ENCODE measurements around the gene PLPP2. TPM values are rescaled to one million over a fixed set of nuclear protein-coding genes. Genes with fewer than 3 reads are reported as not detected.

Gene PLPP2
- total and polyA plus RNA-seq, 2 of the 13 experiments (the other 11 are each of a cell fraction or from before 2014, with no cell fraction given) = not detected

DNA sequence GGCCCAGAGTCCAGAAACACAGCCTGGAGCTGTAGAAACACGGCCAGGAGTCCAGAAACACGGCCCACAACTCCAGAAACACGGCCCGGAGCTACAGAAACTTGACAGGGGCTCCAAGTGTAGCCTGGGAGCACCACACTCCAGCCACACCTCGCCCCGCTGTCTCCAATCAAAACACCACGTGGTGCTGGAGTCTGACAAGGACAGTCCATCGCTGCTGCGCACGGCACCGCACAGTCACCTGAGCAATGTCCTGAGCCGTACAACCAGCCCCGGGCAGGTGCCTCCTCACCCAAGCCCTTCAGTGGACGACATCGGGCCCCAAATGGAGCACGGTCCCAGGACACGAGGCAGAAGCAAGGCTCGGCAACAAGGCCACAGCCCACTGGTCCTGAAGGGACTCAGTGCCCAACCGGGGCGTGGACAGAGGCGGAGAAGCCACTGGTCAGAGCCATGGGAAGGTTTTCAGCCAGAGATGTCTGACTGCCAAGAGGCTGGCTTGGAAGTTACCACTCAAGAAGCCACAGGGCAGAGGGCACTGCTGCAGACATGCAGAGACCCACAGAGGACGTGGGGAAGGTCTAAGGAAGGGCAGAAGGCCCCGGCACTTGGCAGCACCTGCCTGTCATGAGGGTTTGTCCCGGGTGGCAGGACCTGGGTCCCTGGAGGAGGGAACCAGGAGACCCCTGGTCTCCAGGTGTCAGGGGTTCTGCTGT lies 19.7 kb upstream of the PLPP2 start:
- no peaks in the 10 kb centered on the region for H3K79me2 ChIP-seq (ENCODE audit: insufficient read depth, low read length)
- POLR2A ChIA-PET = no interaction called here
- H4K20me1 ChIP-seq (ENCODE audit: insufficient read depth, low read length) = 0 out of 2 replicates have a peak, but pooled peaks cover 7% of the 10 kb centered on the region
- CTCF ChIA-PET (ENCODE audit: low intra/inter-chr PET ratio, low total read pairs) = no interaction called here
- ATAC-seq (no peak), FAIRE-seq (no peak), DNase-seq (ENCODE audit: low spot score) (no peak)
- H3K27ac ChIP-seq (ENCODE audit: extremely low read length, insufficient read depth, low read length) = no peak overlapping the region
- no peak overlapping the region for H3K4me3 ChIP-seq (replicated peaks in 1 of 3; ENCODE audit: insufficient read depth in 1 of 3, low read depth in 2 of 3, low read length in 3 of 3)
- intact Hi-C loops (cut with micrococcal nuclease; ENCODE audit: unreplicated experiment) (no loop called here), in situ Hi-C loops (cut with HindIII; ENCODE audit: extremely low pct_ligation_motif_present, low pct_unique_long_range_greater_than_20kb) (no loop called here)
- H3K36me3 ChIP-seq (replicated peaks in 1 of 2; ENCODE audit: control insufficient read depth in 1 of 2, insufficient read depth in 2 of 2, low read length in 2 of 2) = peaks cover 24 to 54% of the 10 kb centered on the region in 2 experiments
- BruUV-seq (replicated peaks) = no TSS peak
- no peak overlapping the region for H3K4me2 ChIP-seq (ENCODE audit: low read depth, low read length)
- no peak overlapping the region for H2AFZ ChIP-seq (ENCODE audit: low read length)
- 95% methylated on average over 18 of the region's 24 CpGs for WGBS (ENCODE audit: low lambda C conversion rate)
- H3K9ac ChIP-seq (ENCODE audit: insufficient read depth, low read depth, low read length) = no peak overlapping the region
- H3K4me1 ChIP-seq (ENCODE audit: insufficient read depth, low read length) = no peaks in the 10 kb centered on the region
- H3K9me3 ChIP-seq (ENCODE audit: low read length) = no peaks in the 10 kb centered on the region
- H3K27me3 ChIP-seq (ENCODE audit: control insufficient read depth in 1 of 2, insufficient read depth in 2 of 2, low read length in 2 of 2) = no peaks in the 10 kb centered on the region
- TF ChIP-seq, protein P1, sequence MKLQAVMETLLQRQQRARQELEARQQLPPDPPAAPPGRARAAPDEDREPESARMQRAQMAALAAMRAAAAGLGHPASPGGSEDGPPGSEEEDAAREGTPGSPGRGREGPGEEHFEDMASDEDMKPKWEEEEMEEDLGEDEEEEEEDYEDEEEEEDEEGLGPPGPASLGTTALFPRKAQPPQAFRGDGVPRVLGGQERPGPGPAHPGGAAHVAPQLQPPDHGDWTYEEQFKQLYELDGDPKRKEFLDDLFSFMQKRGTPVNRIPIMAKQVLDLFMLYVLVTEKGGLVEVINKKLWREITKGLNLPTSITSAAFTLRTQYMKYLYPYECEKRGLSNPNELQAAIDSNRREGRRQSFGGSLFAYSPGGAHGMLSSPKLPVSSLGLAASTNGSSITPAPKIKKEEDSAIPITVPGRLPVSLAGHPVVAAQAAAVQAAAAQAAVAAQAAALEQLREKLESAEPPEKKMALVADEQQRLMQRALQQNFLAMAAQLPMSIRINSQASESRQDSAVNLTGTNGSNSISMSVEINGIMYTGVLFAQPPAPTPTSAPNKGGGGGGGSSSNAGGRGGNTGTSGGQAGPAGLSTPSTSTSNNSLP (IDR thresholded peaks at IDR 0.05; ENCODE audit: low read depth, low read length) = no peak
- TF ChIP-seq PRPF4 (IDR thresholded peaks at IDR 0.05; ENCODE audit: low read depth, low read length, poor library complexity, severe bottlenecking) = no peak
- no peak for TF ChIP-seq RAD51 (IDR thresholded peaks at IDR 0.05; ENCODE audit: borderline replicate concordance)
- TF ChIP-seq TBX3 (IDR thresholded peaks at IDR 0.05; ENCODE audit: borderline replicate concordance) = no peak
- TF ChIP-seq RXRB (CRISPR knock-in tag; IDR thresholded peaks at IDR 0.05; ENCODE audit: borderline replicate concordance) = no peak
- no peak for TF ChIP-seq ZNF430 (CRISPR knock-in tag; IDR thresholded peaks at IDR 0.05)
- TF ChIP-seq, protein P2, sequence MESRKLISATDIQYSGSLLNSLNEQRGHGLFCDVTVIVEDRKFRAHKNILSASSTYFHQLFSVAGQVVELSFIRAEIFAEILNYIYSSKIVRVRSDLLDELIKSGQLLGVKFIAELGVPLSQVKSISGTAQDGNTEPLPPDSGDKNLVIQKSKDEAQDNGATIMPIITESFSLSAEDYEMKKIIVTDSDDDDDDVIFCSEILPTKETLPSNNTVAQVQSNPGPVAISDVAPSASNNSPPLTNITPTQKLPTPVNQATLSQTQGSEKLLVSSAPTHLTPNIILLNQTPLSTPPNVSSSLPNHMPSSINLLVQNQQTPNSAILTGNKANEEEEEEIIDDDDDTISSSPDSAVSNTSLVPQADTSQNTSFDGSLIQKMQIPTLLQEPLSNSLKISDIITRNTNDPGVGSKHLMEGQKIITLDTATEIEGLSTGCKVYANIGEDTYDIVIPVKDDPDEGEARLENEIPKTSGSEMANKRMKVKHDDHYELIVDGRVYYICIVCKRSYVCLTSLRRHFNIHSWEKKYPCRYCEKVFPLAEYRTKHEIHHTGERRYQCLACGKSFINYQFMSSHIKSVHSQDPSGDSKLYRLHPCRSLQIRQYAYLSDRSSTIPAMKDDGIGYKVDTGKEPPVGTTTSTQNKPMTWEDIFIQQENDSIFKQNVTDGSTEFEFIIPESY (CRISPR knock-in tag; IDR thresholded peaks at IDR 0.05) = no peak
- no peak for TF ChIP-seq ZNF569 (CRISPR knock-in tag; IDR thresholded peaks at IDR 0.05; ENCODE audit: borderline replicate concordance)
- TF ChIP-seq SALL2 (CRISPR knock-in tag; IDR thresholded peaks at IDR 0.05) = no peak
- TF ChIP-seq, protein P3, sequence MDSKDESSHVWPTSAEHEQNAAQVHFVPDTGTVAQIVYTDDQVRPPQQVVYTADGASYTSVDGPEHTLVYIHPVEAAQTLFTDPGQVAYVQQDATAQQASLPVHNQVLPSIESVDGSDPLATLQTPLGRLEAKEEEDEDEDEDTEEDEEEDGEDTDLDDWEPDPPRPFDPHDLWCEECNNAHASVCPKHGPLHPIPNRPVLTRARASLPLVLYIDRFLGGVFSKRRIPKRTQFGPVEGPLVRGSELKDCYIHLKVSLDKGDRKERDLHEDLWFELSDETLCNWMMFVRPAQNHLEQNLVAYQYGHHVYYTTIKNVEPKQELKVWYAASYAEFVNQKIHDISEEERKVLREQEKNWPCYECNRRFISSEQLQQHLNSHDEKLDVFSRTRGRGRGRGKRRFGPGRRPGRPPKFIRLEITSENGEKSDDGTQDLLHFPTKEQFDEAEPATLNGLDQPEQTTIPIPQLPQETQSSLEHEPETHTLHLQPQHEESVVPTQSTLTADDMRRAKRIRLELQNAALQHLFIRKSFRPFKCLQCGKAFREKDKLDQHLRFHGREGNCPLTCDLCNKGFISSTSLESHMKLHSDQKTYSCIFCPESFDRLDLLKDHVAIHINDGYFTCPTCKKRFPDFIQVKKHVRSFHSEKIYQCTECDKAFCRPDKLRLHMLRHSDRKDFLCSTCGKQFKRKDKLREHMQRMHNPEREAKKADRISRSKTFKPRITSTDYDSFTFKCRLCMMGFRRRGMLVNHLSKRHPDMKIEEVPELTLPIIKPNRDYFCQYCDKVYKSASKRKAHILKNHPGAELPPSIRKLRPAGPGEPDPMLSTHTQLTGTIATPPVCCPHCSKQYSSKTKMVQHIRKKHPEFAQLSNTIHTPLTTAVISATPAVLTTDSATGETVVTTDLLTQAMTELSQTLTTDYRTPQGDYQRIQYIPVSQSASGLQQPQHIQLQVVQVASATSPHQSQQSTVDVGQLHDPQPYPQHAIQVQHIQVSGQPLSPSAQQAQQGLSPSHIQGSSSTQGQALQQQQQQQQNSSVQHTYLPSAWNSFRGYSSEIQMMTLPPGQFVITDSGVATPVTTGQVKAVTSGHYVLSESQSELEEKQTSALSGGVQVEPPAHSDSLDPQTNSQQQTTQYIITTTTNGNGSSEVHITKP (CRISPR knock-in tag; IDR thresholded peaks at IDR 0.05; ENCODE audit: low read depth) = no peak
- no peak for TF ChIP-seq ADNP (CRISPR knock-in tag; IDR thresholded peaks at IDR 0.05)
- TF ChIP-seq, protein P4, sequence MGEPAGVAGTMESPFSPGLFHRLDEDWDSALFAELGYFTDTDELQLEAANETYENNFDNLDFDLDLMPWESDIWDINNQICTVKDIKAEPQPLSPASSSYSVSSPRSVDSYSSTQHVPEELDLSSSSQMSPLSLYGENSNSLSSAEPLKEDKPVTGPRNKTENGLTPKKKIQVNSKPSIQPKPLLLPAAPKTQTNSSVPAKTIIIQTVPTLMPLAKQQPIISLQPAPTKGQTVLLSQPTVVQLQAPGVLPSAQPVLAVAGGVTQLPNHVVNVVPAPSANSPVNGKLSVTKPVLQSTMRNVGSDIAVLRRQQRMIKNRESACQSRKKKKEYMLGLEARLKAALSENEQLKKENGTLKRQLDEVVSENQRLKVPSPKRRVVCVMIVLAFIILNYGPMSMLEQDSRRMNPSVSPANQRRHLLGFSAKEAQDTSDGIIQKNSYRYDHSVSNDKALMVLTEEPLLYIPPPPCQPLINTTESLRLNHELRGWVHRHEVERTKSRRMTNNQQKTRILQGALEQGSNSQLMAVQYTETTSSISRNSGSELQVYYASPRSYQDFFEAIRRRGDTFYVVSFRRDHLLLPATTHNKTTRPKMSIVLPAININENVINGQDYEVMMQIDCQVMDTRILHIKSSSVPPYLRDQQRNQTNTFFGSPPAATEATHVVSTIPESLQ (CRISPR knock-in tag; conservative IDR thresholded peaks at IDR 0.05) = no peak
- TF ChIP-seq CAMTA2 (CRISPR knock-in tag; IDR thresholded peaks at IDR 0.05; ENCODE audit: borderline replicate concordance) = no peak
- no peak for TF ChIP-seq ISL2 (CRISPR knock-in tag; IDR thresholded peaks at IDR 0.05)
- no peak for TF ChIP-seq GPN1 (CRISPR knock-in tag; IDR thresholded peaks at IDR 0.05; ENCODE audit: borderline replicate concordance)
